ENCODE results near the gene TLX3.

The TLX3 gene

DNA sequence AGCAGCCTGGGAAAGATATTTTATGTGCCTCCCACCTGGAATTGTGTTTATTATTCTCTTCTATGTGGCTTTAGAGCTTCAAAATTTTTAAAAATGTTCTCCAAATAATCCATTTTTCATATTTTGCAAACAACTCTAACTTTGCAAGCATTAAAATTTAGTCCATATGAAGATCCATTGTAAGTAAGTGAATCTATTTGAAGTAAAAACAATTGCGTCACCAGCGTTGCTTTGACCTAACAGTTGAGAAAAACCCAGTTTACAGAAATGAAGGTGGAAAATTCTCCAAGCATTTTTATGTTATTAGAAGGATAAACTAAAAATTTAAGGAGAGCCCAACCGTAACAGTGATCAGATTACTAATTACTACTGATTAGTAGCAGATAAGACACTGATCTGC is 38.9 kb upstream of the TLX3 start:
- TF ChIP-seq, protein P1, sequence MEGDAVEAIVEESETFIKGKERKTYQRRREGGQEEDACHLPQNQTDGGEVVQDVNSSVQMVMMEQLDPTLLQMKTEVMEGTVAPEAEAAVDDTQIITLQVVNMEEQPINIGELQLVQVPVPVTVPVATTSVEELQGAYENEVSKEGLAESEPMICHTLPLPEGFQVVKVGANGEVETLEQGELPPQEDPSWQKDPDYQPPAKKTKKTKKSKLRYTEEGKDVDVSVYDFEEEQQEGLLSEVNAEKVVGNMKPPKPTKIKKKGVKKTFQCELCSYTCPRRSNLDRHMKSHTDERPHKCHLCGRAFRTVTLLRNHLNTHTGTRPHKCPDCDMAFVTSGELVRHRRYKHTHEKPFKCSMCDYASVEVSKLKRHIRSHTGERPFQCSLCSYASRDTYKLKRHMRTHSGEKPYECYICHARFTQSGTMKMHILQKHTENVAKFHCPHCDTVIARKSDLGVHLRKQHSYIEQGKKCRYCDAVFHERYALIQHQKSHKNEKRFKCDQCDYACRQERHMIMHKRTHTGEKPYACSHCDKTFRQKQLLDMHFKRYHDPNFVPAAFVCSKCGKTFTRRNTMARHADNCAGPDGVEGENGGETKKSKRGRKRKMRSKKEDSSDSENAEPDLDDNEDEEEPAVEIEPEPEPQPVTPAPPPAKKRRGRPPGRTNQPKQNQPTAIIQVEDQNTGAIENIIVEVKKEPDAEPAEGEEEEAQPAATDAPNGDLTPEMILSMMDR (IDR thresholded peaks at IDR 0.05) = no peak

DNA sequence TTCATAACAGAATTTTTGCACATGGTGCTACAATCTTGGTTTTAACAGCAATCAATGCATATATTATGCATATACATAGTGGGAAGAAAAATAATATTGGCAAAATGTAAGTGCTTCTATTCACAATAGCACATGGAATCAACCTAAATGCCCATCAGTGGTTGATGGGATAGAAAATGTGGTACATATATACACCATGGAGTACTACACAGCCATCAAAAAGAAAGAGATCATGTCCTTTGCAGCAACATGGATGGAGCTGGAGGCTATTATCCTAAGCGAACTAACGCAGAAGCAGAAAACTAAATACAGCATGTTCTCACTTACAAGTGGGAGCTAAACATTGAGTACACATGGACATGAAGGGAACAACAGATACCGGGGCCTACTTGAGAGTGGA is 37.2 kb upstream of the TLX3 start:
- TF ChIP-seq, protein P1 (IDR thresholded peaks at IDR 0.05) = no peak

DNA sequence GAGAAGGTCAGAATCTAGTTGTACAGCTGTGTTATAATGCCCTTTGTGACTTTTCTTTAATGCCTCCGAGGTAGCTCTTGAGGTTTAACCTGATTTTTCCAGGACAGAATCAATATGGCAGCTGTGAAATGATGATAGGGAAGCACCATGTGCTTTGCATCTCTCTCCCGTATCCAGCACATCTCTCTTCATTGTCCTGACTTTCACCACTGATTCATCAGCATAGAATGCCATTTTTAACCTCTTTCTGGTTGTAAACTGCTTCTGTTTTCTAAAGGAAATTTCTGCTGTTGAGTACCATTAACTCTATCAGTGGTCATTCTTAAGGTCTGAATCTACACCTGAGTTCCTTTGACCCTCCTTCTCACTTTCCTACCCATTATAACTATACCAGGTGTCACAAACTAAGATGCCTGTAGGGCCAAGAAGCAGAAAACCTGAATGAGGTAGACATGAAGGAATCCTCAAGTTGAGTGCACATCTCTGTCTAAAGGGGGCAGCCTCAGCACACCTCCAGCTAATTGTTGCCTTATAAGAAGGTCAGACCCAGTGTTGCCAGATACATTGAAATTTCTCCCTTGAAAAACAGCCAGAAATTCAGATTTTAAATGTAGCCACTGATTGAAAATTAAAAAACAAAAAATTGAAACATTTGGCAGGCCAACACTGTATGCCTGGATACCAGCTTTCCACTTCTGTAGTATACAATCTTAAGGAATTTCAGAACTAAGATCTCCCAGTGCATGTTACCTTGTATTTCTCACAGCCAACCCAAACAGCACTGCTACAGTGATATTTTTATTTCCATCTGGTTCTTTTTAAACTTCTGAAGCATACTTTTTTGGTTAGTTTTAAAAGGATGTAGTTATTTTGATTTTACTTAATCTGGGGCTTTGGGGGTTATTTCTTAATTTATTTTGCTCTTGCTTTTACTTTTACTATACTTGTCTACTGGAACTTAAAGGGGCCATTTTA is 35.8 kb upstream of the TLX3 start:
- TF ChIP-seq, protein P1 (IDR thresholded peaks at IDR 0.05) = peak; percentile 36; the same call in 1 of the 2 replicates

DNA sequence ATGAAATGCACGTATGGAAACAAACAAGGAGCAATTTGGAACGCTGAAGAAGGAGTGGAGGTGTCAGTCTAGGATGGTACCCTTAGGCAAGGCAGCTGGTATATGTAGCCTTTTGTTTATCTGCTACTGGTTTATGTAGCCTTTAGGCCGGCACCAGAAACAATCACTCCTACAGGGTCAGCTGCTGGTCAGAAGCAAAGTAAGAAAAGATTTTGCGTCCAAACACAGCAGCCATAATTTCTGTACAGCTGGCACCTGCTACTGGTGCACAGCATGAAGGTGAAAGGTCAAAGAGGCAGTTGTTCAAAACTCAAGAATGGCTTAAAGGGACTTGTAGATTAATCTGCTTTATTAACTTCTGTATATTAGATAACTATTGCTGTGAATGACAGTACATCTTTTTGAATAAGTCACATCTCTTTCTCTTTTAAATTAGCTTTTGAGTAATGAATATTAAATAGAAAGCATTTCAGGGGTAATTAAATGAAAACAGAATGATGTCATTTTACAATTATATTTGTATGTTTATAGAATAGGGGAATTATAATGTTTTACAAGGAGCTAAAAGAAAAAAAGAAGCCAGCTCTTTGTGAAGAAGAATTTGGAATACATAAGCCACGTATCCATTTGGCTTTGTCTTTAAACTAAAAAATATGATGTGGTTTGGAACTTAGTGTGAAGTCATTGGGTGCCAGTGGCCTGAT is 33.1 kb upstream of the TLX3 start:
- TF ChIP-seq, protein P1 (IDR thresholded peaks at IDR 0.05) = no peak

DNA sequence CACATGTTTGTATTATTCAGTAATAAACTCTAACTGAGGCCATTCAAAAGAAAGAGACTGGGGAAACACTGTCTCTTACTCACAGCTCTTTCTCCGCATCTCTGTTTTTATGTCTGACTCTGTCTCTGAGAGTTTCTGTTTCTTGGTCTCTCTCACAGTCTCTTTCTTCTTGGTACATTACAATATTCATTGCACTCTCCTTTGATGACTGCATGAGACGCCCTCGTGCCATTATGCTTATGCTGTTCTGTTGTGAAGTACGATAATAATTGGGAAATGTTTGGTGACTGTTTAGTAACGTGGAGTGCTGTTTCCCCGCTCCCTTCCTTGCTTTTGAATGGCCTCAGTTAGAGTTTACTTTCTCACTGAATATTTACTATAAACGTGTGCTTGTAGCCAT is 25.3 kb upstream of the TLX3 start:
- TF ChIP-seq, protein P1 (IDR thresholded peaks at IDR 0.05) = no peak

DNA sequence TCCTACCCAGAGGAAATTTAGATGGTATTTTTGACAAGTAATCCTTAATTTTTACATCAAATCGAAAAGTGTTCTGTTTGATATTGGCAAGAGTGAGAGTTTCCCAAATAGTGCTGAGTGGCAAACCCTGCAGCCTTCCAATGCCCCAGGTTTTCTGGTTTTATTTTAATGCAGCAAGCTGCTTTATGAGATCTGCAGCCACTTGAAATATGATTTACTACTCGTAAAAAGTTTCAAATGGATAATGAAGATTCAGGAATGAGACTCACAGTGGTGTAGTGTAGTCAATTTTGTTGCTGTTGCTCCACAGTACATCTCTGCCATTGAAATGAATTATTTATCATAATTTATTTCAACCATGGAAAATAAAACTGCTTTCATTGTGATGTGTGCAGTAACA is 23.6 kb upstream of the TLX3 start:
- TF ChIP-seq, protein P1 (IDR thresholded peaks at IDR 0.05) = no peak

DNA sequence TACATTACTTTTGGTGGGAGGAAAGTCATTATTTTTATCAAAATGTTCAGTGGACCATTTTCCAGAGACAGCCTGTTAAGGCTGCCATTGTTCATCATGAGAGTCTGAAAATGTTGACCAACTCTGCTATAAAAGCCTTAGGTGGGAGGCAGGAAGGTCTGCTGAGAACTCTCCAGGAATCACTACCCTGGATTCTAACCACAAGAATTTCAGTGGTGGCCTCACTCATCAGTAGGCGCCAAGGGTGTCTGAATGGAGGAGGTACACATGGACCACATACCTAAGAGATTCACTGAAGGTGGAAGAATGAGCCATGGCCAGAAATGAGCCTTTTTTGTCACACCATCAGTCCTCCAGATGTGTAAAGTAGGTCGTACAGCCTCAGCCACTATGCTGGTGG is 21.0 kb upstream of the TLX3 start:
- TF ChIP-seq, protein P1 (IDR thresholded peaks at IDR 0.05) = no peak

All from LNCAP (cell line).